GM18511 (cell line): Measurements from ENCODE around the gene HDGFL1.

Experiments
- ATAC-seq: cut with Tn5 transposase; IDR thresholded peaks from one replicate; pipeline ENCODE4 v1.9.1; 2021; ENCODE audit warnings: mild to moderate bottlenecking, moderate library complexity; ENCODE audit not compliant: unreplicated experiment

HDGFL1 gene

GRCh38 chr6:22589118-22589517 is 19.8 kb downstream of the HDGFL1 start:
- no peak for ATAC-seq

- ATAC-seq, result no peak
Observed at GRCh38 chr6:22590423-22590822, 21.1 kb downstream of the HDGFL1 start.

GRCh38 chr6:22593895-22594294 is 24.5 kb downstream of the HDGFL1 start:
- no peak for ATAC-seq

- no peak for ATAC-seq
Observed at GRCh38 chr6:22596011-22596410, 26.6 kb downstream of the HDGFL1 start.

DNA sequence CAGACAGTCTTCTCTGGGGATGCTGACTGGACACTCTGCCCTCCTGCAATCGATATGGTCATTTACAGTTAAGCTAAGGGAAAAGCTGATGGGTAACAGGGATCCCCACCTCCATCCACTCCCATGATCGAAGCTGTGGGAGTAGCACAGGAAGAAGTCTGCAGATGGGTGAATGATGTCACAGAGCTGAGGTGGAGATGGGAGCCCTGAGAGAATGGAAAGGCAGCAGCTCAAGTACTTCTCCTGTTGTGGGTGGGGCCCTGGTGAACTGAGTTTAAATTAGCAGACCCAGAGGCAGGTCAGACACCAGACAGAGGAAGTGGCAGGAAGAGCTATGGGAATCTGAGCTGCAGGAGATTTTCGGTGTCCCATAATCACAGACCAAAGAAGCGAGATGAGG is 29.0 kb downstream of the HDGFL1 start:
- no peak for ATAC-seq

- ATAC-seq, result no peak
Observed at GRCh38 chr6:22600059-22600458, 30.7 kb downstream of the HDGFL1 start.

DNA sequence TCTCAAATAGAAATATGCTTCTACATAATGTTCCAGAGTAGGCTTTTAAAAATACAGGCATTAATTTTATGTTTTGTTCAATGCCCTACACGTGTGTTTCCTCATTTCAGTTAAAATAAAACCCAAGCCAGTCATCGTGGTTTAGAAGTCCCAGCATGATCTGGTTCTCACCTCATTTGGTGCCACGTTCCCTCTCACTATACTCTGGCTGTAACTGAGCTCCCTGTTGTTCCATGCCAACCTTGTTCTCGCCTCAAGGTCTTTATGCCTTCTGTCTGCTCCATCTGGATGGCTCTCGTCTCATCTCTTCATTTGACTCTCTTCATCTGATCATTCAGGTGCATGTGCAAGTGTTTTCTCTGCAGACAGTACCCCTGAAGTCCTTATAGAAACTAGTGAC is 32.6 kb downstream of the HDGFL1 start:
- no peak for ATAC-seq

DNA sequence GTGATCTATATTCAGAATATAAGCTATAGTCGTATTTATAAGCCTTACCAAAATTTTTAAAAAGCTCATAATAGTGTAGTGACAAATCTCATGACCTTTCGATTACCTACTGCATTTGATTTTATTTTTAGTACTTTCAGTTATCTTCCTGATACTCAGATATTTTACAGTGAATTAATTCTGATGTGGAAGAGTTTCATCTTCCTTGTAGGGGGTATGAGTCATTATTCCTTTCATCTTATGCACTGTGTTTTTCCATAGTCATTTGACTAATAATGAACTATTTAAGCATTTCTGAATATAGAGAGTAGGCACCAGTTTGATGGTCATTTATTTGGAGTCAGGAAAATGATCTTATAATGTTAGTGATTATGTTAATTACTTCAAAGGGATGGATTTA is 36.4 kb downstream of the HDGFL1 start:
- ATAC-seq, result no peak

GRCh38 chr6:22610127-22610526 is 40.8 kb downstream of the HDGFL1 start:
- no peak for ATAC-seq

- ATAC-seq, result no peak
Observed at GRCh38 chr6:22612236-22612635, 42.9 kb downstream of the HDGFL1 start.

DNA sequence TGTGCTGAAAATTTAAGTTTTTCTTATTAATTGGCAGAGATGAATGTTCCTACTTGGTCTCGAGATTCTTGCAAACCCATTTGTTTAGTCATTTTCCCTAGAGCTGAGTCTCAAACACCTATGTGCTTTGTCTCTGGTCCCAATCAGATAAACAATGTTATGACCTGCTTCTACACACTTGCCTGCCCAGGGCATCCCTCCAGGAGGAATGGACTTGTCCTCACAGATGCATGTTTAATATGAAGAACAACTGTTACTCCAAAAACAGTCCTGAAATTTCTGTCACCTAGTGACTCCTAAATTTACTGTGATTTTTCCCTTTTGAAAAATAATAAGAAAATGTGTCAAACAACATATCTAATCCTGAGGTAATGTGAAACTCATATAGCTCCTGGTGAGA is 43.7 kb downstream of the HDGFL1 start:
- ATAC-seq, result no peak

DNA sequence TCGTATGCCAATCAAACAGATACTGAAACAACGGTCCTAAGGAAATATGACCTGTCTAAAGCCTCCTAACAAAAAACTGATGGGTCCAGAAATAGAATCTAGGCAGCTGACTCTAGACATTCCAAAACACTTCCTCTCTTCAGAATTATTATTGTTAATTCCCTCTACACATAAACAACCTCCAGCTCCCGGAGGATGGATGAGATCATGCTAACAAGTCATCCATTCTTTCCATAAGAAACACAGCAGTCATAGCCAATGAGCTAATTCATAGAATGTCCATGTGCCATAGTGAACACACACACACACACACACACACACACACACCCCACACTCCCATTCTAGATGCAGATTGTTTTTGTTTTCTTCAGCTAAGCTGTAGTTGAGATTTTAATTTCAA is 44.3 kb downstream of the HDGFL1 start:
- no peak for ATAC-seq

DNA sequence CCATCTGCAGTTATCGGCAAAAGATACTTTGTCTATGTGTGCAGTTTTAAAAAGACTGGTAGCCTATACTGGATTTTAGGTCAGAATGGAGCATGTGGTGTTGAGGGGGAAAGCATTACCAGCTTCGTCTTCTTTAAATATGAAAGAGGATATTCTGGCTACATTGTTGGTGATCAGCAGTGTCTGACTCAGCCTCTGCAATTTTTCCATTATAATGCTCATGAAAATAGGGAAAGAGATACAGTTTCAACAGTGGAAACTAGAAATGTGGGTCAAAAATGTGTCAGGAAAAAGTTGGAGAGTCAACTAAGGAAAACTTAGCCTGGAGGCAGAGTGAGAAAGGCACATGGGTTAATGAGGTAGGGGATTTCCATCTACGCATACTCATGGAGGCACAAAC is 45.2 kb downstream of the HDGFL1 start:
- no peak for ATAC-seq

DNA sequence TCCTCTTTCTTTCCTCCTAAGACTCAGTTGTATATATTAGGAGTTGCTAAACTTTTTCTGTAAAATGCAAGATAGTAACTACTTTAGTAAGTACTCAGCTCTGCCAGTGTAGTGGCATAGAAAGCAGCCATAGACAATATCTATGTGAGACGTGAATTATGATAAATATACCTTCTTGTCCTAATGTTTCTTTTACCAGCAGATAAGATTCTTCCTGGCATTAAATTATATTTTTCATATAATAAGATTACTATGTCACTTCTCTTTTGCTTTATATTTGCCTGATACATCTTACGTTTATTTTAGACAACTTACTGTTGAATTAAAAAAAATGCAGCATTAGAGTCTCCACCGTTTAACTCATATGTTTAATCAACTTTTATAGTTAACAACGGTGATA is 51.7 kb downstream of the HDGFL1 start:
- no peak for ATAC-seq
